GM12801 (cell line): ENCODE data around the gene GNLY.

Source experiments
- TF ChIP-seq, protein P1 (sequence below): IDR thresholded peaks from one replicate; pipeline ENCODE4 v1.5.1; 2011; ENCODE audit warnings: control low read depth; ENCODE audit not compliant: insufficient read length; ENCODE audit errors: extremely low read depth

The GNLY gene

DNA sequence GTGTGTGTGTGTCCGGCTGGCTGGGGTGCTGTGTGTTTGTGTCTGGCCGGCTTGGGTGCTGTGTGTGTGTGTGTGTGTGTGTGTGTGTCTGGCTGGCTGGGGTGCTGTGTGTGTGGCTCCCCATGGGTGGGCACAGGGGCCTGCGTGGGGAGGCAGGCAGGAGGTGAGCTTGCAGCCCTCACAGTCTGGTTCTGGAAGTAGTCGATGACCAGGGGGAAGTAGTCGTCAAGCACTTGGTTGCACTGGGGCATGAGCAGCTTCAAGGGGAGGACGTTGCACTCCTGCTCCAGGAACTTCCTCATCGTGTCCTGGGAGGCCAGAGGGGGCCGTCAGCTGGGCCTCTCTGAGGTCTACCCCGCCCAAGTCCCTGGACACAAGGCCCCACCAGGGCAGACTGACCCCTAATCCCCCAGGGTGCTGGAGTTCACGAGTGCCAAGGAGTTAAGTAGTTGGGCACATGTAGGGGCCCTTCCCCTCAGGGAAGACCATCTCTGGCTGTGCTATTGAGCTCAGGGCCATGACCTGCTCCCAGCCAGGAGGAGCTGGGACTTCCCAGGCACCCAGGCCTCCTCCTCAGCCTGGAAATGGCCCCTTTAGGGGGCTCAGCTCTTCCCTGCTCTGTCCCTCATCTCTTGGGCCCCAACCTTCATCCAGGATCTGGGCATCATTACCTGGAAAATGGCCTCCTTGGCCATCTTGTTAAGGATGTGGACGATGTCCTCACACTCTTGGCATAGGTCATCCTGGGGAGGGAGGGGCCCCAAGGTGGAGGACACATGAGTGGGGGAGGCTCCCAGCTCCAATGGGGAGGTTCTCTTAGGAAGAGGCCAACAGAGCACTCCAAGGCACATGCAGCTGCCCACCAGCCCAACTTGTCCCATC is 27.5 kb upstream of the GNLY start:
- TF ChIP-seq, protein P1, sequence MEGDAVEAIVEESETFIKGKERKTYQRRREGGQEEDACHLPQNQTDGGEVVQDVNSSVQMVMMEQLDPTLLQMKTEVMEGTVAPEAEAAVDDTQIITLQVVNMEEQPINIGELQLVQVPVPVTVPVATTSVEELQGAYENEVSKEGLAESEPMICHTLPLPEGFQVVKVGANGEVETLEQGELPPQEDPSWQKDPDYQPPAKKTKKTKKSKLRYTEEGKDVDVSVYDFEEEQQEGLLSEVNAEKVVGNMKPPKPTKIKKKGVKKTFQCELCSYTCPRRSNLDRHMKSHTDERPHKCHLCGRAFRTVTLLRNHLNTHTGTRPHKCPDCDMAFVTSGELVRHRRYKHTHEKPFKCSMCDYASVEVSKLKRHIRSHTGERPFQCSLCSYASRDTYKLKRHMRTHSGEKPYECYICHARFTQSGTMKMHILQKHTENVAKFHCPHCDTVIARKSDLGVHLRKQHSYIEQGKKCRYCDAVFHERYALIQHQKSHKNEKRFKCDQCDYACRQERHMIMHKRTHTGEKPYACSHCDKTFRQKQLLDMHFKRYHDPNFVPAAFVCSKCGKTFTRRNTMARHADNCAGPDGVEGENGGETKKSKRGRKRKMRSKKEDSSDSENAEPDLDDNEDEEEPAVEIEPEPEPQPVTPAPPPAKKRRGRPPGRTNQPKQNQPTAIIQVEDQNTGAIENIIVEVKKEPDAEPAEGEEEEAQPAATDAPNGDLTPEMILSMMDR: no peak

DNA sequence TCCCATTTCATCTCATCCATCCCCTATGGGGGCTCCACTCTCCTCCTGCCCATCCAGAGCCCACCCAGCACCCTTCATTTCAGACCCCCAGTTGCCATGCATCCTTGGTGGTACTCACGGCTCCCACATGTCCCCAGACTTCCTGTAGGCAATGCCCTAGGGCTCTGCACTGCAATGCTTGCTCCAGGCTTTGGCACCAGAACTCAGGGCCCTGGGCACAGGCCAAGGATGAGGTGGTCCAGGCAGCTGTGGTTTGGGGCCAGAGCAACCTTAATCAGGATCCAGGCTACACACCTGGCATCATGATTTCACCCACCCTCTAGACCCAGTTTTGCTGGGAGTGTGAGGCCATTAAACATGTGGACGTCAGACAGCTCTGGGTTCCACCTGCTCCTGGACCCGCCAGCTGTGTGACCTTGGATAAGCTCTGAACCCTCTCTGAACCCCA is 26.6 kb upstream of the GNLY start:
- TF ChIP-seq, protein P1: no peak

DNA sequence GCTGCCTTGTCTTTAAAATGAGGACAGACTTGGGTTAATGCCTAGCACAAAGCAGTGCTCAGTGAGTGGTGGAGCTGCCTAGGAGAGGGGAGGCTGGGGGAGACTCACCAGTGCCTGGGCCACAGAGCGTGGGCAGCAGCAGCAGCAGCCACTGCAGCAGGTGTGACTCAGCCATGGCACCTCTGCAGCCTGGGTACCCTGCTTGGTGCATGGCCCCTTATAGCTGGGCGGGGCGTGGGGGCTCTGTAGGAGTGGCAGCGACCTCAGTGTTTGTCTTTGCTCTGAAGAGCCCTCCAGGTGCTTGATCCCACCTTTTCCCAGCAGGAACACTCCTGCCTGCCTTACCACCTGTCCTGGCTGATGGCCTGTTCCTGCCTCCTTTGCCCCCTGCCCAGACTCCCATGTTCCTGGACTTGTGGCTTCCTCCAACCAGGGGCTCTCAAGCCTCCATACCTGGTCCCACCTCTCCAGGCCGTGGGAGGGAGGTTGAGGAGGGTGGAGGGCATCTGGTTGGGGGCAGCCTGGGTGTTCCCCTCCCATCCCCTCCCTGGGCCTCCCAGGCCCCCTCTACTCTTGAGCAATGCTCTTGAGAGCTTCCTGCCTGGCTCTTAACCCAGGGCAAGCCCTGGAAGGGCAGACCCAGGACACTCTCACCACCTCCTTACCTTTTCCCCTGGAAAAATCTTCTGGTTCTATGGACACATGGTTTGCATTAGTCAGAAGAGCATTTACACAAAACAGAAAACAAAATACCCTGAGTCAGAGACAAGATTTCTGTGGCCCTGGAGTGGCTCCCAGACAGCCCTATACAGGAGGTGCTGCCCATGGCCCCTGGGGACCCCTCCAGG is 25.9 kb upstream of the GNLY start, which contains the start of gene SFTPB:
Gene SFTPB (minus strand): TSS at position 191 of the 848 bp plus-strand sequence. CDS start 16 bp downstream, at position 175.
- TF ChIP-seq, protein P1: no peak

DNA sequence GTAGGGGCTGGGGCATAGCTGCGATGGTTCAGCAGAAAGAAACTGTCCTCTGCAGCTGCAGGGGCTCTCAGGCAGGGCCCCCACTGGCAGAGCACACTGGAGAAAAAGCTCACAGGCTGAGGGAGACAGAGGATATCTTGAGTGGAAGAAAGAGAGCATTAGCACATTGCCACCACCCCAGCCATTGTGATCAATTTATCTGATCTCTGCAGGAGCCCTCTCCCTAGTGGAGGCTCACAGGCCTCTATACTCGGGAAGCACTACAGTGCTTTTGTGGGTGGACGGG is 25.4 kb upstream of the GNLY start:
- TF ChIP-seq, protein P1: no peak

- TF ChIP-seq, protein P1: no peak
These were observed 24.6 kb upstream of the GNLY start for GRCh38 chr2:85669549-85669948.

DNA sequence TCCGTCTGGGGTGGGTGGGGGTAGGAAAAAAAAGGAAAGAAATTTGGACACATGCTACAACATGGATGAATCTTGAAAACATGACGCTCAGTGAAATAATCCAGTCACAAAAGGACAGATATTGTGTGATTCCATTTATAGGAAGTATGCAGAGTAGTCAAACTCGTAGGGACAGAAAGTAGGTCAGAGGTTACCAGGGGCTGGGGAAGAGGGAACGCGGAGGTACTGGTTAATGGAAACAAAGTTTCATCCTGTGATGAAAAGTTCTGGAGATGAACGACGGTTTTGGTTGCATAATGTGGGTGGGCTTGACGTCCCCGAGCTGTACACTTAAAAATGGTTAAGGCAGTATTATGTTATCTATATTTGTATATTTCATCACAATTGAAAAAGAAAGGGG is 21.7 kb upstream of the GNLY start:
- TF ChIP-seq, protein P1: no peak

DNA sequence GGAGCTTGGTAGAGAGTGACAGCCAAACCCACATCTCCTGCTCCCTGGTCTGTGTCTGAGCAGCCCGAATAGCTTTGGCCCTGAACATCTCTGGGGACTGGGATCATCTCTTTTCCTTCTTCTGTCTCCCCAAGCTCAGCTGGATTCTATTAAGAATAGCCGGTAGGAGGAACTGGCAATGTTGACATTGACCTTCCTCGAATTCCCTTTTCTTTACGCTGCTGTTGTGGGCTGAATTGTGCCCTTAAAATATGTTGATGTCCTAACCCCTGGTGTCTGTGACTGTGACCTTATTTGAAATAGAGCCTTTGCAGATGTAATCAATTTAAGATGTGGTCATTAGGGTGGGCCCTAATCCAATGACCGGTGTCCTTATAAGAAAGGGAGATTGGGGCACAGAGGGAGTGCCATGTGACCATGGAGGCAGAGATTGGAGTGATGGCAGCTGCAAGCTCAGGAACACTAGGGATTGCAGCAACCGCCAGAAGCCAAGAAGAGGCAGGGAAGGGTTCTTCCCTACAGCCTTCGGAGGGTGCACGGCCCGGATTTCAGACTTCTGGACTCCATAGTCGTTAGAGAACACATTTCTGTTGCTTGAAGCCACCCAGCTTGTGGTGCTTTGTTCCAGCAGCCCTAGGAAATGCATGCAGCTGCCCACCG is 20.3 kb upstream of the GNLY start:
- TF ChIP-seq, protein P1: no peak
